Pulmonary artery endothelial cell (primary cell): ENCODE measurements around the gene KTI12. TPM values are rescaled to one million over a fixed set of nuclear protein-coding genes. Genes with fewer than 3 reads are reported as not detected.
"Not testable (repeated sequence)": the region's sequence is repeated elsewhere in the genome, so short reads cannot be mapped to it uniquely, and the experiment has no call there.

Experiments
- DNase-seq: peaks from one replicate; pipeline ENCODE4 v3.0.0-alpha.2; 2011; ENCODE audit warnings: low read depth, low spot score
- total RNA-seq: library from RNA; depleted of rRNA; stranded (reverse); fragments of >200 nt; gene quantifications from 2 replicates; pipeline ENCODE4 v1.2.3, GENCODE V29; 2014

The KTI12 gene
- total RNA-seq: 12.1 and 12.4 TPM in 2 replicates

DNA sequence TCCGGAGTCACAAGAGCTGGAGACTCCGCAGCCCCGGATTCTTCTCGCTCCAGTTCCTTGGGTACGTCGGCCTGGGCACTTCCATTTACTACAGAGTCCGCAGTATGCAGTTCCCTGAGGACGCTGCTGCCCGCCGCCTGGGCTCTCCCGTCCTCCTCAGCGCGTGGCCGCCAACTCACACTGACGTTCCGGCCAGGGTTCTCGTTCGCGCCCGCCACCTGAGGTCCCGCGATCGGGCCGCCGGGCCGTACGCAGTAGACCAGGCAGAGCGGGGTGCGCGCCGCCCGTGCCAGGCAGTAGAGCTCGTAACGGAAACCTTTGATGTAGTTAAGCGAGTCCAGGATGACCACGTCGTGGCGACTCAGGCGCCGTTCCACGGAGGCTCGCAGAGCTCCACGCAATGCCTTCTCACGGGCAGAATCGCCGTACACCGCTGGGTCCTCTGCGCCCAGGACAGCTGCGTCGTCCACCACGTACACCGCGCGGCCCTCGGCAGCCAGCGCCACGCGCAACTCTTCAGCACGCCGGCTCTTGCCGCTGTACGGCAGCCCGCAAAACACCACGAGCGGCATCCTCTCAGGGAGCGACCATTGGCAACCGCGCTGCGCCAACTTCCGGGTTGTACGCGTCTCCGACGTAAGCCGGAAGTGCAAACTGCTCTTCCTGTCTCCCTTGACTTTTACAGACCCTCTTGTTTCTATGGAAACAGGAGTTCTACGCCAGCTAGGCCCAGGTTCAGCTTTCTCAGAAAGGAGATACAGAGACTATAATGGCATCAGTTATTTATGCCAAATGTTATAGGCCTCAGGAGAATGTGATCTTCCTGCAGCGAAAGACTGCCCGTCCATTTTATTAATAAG lies at the start of gene KTI12:
TSS of gene KTI12 (minus strand) at position 621 of the 860 bp plus-strand sequence. CDS start at position 572, 49 bp downstream.
- DNase-seq: peak; percentile 79

GRCh38 chr1:52080014-52080415 lies 46.4 kb upstream of the KTI12 start:
- no peak for DNase-seq

GRCh38 chr1:52077277-52077676 lies 43.7 kb upstream of the KTI12 start:
- not testable (repeated sequence) for DNase-seq

DNA sequence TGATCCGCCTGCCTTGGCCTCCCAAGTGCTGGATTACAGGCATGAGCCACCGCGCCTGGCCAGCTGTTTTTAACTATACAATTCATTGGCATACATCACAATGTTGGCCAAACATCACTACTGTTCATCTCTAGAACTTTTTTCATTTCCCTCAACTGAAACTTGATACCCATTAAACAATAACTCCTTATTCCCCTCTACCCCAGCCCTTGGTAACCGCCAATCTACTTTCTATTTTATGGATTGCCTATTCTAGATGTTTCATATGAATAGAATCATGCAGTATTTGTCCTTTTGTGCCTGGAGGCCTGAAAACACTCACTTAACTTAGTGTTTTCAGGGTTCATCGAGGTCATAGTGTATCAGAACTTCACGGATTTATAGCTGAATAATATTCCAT lies 38.7 kb upstream of the KTI12 start:
- no peak for DNase-seq

GRCh38 chr1:52070704-52071103 lies 37.1 kb upstream of the KTI12 start:
- no peak for DNase-seq

GRCh38 chr1:52063192-52063591 lies 29.6 kb upstream of the KTI12 start:
- no peak for DNase-seq

DNA sequence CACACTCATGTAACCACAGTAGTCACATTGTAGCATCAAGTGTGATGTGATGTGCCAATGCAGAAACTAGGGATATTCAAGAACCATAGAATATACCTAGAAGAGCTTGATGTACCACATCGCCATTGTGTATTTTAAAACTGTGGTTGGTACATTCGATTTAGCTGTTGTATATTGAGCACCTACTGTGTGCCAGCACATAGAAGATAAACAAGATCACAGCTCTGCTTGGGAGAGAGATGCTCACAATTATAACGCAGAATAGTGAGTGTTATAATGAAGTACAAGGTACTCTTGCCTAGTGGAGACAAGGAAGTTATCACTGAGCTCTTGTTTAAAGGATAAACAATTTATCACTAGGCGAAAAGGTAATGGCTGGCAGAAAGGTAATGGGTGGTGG lies 27.2 kb upstream of the KTI12 start:
- no peak for DNase-seq

GRCh38 chr1:52059888-52060287 lies 26.3 kb upstream of the KTI12 start:
- DNase-seq: no peak

DNA sequence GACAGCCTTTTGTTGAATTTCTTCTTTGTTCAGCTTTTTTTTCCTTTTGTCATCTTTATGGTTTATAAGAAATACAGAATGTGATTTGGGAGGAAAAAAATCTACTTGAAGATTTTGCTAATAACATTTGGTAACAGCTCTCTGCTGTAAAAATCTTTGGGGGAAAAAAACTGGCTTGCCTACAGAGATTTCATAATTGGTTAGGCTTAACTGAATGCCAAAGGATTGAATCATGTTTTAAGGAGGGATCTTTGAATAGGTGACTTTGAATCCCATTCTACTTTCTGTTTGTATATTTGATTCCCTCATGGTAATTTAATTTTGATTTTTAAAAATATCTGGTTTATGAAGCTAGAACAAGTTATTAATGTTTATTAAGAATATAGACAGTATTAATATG lies 25.7 kb upstream of the KTI12 start:
- no peak for DNase-seq

DNA sequence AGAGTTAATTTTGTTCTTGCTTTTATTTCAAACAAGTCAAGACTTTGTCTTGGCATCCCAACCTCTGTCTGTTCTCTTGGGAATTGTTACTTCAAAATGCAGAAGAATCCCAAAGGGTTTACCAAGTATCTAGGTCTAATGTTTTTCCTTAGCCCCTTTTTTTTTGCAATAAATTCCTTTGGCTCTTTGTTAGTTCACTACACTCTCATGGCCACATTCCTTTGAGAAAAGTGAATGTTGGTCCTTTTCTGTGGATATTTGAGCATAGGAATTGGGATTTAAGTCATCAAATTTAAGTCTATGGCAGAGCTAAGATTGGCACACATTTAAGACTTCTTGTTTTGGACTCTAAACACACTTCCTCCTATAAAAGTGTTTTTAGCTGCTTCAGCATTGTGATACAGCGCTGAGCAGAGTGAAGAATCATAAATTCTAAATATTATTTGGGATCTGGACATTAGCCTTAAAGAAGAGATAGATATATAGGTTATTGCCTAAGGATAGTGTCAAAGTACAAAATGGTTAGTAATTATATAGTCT lies 24.3 kb upstream of the KTI12 start:
- DNase-seq: no peak

DNA sequence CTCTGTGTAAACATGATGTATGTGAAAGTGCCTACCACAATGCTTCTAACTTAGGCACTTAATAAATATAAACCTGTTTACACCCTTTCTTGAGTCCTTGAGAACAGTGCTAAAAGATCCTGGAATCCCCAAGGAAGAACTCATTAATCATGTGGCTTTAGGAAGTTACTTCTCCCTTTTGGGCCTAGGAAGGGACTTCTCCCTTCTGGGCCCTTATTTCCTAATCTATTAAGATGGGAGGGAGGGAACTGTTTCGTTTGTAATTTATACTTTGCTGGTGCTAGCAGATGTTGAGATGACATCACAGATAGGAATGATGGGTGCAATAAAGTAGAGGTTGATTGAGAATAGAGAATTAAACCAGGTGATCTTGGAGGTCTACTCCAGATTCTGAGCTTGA lies 23.6 kb upstream of the KTI12 start:
- DNase-seq: no peak

DNA sequence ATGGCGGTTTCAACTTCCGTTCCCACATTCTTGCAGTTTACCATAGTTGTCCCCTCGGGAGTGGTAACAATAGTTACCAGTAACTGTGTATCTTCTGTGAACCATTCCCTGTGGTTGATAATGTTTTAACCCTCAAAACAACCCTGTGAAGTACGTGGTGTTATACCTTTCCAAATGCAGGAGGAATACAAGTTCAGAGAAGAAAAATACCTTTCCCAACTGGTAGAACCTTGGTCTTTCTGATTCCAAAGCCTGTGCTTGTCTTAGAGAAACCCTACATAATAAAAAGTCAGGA lies 23.3 kb upstream of the KTI12 start:
- no peak for DNase-seq

DNA sequence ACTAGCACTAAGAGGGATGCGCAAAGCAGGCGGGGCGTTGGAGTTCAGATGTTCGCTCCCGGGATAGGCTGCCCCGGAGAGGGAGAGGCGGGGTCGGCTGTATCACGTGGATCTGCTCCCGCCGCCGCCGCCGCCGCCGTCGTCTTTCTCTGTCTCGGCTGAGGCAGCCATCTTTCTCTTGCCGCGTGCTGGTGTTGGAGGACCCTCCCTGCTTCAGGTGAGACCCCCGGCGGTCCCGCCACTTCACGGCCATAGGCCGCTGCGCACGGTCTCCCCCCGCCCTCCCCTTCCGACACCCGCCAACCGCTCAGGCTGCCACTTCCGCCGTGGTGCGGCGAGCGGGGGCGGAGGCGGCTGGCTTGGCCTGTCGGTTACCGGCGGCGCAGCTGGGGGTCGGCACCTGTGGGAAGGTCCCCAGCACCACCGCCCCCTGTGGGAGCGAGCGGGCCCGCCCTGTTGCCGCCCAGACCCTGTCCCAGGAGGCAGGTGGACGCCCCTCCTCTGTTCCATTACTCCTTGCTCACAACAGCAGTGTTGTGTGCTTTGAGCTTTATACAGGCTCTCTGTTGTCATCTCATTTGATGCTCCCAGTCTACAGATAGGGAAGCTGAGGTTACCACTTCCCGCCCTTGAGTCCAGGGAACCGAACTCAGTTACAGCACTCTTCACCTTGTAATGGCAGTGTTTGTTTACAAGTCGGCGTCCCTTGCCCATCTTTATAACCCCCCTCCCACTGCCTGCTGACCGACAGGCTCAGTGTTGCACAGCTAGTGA lies 22.7 kb upstream of the KTI12 start, which contains the start of gene BTF3L4:
TSS of gene BTF3L4 (plus strand) at position 133 of the 774 bp plus-strand sequence. CDS start 3,553 bp downstream, outside the sequence.
- peak; percentile 66 for DNase-seq

- DNase-seq: no peak
Measured at GRCh38 chr1:52055866-52056162, 22.2 kb upstream of the KTI12 start.

DNA sequence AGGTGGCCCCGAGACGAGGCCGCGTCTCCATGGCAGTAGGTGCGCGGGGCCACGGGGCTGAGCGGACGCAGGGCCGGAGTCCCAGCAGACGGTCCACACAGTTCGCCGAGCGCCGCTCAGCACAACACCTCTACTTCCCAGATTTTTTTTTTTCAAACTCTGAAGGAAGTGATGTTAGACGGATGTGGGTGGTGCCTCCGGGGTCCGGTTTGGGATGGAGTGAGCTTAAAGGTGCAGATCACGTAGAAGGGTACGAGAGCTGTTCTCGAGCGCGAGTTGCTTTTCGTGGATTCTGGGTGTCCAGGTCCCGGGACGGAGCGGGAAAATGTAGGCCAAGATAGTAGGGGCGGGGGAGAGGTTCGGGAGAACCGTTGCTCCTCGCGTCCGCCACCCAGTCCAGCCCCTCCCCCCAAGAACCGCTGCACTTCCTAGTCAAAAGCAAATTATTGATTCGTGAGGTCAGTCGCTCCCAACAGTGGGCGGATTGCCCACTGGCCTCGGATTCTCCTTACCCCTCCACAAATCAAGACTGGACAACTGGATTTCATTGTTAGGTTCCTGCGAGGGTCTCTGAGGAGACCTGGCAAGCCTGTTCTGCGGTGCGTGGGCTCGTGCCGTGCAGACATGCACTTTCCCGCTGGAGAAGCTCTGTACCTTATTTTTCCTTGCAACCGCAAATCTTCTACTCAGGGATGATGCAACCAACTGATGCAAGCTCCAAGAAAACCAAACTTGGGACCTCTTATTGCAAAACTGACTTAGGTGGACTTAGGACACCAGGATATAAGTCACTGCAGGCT lies 21.7 kb upstream of the KTI12 start, which contains the start of gene TXNDC12:
TSS of gene TXNDC12 (minus strand) at position 126 of the 800 bp plus-strand sequence. CDS start at position 31, 95 bp downstream.
- DNase-seq: peak; percentile 70

- no peak for DNase-seq
Measured at GRCh38 chr1:52054496-52055065, 21.0 kb upstream of the KTI12 start.

DNA sequence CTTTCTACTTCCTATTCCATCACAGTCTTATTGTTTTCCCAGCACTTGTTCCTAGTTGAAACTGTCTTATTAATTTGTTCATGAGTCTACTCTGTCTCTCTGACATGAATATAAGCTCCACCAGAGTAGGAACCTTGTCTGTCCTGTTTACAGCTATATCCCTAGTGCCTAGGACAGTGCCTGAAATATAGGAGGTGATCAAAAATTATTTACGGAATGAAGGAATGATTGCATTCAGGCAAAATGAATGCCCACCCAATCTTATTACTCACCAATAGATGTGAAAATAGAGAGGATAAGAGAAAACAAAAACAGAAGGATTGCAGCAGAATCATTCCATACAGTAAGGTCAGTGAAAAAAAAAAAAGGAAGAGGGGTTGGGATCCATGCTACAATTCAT lies 20.3 kb upstream of the KTI12 start:
- DNase-seq: no peak

DNA sequence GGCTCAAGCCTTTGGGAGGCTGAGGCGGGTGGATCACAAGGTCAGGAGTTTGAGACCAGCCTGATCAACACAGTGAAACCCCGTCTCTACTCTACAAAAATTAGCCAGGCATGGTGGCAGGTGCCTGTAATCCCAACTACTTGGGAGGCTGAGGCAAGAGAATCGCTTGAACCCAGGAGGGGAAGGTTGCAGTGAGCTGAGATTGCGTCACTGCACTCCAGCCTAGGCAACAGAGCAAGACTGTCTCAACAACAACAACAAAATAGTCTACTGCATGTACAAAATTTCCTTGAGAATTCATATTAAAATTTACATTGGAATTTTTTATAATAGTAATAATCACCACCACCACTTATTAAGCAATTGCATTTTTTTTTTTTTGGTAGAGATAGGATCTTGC lies 15.7 kb upstream of the KTI12 start:
- DNase-seq: not testable (repeated sequence)

GRCh38 chr1:52045666-52046195 lies 12.1 kb upstream of the KTI12 start:
- not testable (repeated sequence) for DNase-seq

- no peak for DNase-seq
Measured at GRCh38 chr1:52045236-52045635, 11.6 kb upstream of the KTI12 start.
